ENCODE data around the gene TRAFD1.

- TF ChIP-seq EP300 (conservative IDR thresholded peaks at IDR 0.05; ENCODE audit: poor library complexity, severe bottlenecking) (no peak), CTCF (IDR thresholded peaks at IDR 0.05; ENCODE audit: poor library complexity, severe bottlenecking) (no peak), SMC3 (conservative IDR thresholded peaks at IDR 0.05; ENCODE audit: poor library complexity) (no peak), POLR2AphosphoS5 (IDR thresholded peaks at IDR 0.05) (no peak)
Observed at GRCh38 chr12:112107306-112108201, 17.8 kb upstream of the TRAFD1 start.
